ENCODE data around the gene MATR3.

The MATR3 gene

GRCh38 chr5:139315056-139315615 lies 21.6 kb downstream of the MATR3 start:
- TF ChIP-seq, protein P1, sequence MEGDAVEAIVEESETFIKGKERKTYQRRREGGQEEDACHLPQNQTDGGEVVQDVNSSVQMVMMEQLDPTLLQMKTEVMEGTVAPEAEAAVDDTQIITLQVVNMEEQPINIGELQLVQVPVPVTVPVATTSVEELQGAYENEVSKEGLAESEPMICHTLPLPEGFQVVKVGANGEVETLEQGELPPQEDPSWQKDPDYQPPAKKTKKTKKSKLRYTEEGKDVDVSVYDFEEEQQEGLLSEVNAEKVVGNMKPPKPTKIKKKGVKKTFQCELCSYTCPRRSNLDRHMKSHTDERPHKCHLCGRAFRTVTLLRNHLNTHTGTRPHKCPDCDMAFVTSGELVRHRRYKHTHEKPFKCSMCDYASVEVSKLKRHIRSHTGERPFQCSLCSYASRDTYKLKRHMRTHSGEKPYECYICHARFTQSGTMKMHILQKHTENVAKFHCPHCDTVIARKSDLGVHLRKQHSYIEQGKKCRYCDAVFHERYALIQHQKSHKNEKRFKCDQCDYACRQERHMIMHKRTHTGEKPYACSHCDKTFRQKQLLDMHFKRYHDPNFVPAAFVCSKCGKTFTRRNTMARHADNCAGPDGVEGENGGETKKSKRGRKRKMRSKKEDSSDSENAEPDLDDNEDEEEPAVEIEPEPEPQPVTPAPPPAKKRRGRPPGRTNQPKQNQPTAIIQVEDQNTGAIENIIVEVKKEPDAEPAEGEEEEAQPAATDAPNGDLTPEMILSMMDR (conservative IDR thresholded peaks at IDR 0.05), result no peak
- H3K27ac ChIP-seq, result no peak overlapping the region

GRCh38 chr5:139335811-139336210 lies 42.3 kb downstream of the MATR3 start:
- no peak overlapping the region for H3K27ac ChIP-seq
- TF ChIP-seq, protein P1 (conservative IDR thresholded peaks at IDR 0.05), result no peak

DNA sequence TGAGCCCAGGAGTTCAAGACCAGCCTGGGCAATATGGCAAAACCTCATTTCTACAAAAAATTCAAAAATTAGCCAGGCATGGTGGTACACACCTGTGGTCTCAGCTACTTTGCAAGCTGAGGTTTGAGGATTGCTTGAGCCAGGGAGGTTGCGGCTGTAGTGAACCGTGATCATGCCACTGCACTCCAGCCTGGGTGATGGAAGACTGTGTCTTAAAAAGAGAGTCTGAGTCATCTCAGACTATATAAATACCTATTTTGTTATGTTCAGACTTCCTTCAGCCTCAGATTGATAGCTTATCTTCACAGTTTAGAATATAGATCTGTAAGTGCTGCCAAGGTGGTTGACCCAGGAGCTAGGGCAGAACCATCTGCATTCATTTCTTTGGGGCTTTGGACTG lies 46.5 kb downstream of the MATR3 start:
- H3K27ac ChIP-seq, result no peak overlapping the region
- TF ChIP-seq, protein P1 (conservative IDR thresholded peaks at IDR 0.05), result no peak

DNA sequence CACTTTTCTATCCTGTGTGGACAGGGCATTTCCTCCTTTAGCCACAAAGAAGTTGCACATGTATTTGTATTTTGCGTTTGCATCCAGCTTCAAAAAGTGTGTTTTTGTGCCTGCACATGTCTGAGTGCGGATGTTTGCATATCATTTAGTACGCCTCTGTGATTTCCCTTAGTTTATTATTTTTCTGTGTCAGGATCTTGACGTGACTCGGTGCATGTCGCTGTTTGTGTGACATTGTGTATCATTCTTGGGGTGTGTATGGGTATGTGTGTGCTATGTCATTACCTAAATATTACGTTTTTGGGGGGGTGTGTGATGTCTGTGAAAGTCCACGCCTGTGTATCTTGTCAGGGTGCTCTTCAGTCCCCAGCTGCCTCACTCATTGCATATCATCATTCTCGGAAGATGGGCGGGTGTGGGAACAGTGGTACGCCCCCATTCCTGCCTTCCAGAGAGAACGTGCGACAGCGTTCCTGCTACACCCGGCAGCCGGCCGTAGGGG lies 47.7 kb downstream of the MATR3 start:
- TF ChIP-seq, protein P1 (conservative IDR thresholded peaks at IDR 0.05), result no peak
- H3K27ac ChIP-seq, result peak overlapping the region; percentile 98

GRCh38 chr5:139341689-139342422 lies 48.3 kb downstream of the MATR3 start, which contains the start of gene PAIP2:
TSS of gene PAIP2 (plus strand) at chr5:139341854. CDS start at chr5:139363785, 21,931 bp downstream.
- TF ChIP-seq, protein P1 (conservative IDR thresholded peaks at IDR 0.05), result peak; percentile 83
- H3K27ac ChIP-seq, result peak within 1 kb of the TSS; percentile 98

- H3K27ac ChIP-seq, result peak overlapping the region; percentile 98
- TF ChIP-seq, protein P1 (conservative IDR thresholded peaks at IDR 0.05), result no peak
Measured at GRCh38 chr5:139342423-139342723, 48.8 kb downstream of the MATR3 start.

DNA sequence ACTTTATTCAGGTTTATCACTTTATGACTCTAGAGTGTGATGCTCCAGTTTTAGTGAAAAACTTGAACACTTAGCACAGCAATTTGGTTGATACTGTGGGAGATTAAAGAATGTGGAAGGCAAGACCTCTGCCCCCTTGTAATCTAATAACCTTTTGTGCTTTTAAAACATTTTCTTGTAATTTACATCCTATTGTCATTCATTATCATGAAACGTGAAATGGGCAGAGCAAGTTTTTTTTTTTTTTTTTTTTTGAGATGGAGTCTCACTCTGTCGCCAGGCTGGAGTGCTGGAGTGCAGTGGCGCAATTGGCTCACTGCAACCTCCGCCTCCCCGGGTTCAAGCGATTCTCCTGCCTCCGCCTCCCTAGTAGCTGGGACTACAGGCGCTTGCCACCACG lies 49.9 kb downstream of the MATR3 start:
- peak overlapping the region; percentile 98 for H3K27ac ChIP-seq
- TF ChIP-seq, protein P1 (conservative IDR thresholded peaks at IDR 0.05), result no peak

Measured in VCaP (cell line).